HepG2 (cell line): Measurements from ENCODE around the gene GALNT18. TPM values are rescaled to one million over a fixed set of nuclear protein-coding genes. Genes with fewer than 3 reads are reported as not detected.

Experiments
- CENPX ChIP-seq: sonication (generic); formaldehyde crosslinking; IDR thresholded peaks from 2 replicates; pipeline ENCODE4 v1.9.0; 2021; ENCODE audit warnings: mild to moderate bottlenecking, missing genetic modification reagents, moderate library complexity
- PLRG1 ChIP-seq: fragments of 450-650 bp; conservative IDR thresholded peaks from 2 replicates; pipeline ENCODE4 v1.6.1; 2016
- SAP130 ChIP-seq: IDR thresholded peaks from 2 replicates; pipeline ENCODE4 v1.6.1; 2016; ENCODE audit warnings: low read depth
- ZNF749 ChIP-seq: sonication (generic); formaldehyde crosslinking; IDR thresholded peaks from 2 replicates; pipeline ENCODE4 v1.8.0; 2022; ENCODE audit warnings: mild to moderate bottlenecking, missing genetic modification reagents, moderate library complexity, borderline replicate concordance
- polyA plus RNA-seq, 8 experiments: library from polyadenylated mRNA; depleted of rRNA in 3 of 8; stranded (reverse) in 7 of 8; unstranded in 1 of 8; fragments of >200 nt; fragmentation: Illumina TruSeq in 4 of 8; extraction: Trizol in 4 of 8; gene quantifications; 2 replicates each; pipeline versions ENCODE4 v1.2.1 to v1.2.3, GENCODE V29; 2011 to 2016; ENCODE audit warnings: low read depth in 4 of 8, missing spikeins in 1 of 8, mixed read lengths in 1 of 8; ENCODE audit not compliant: insufficient read depth in 1 of 8
- total RNA-seq, 5 experiments: library from RNA; depleted of rRNA; stranded (reverse); fragments of >200 nt; fragmentation: Illumina TruSeq; extraction: Trizol; gene quantifications; 2 replicates each; pipeline ENCODE4 v1.2.3, GENCODE V29; 2016; ENCODE audit warnings: low read depth in 1 of 5
- TF ChIP-seq, protein P1 (sequence below): sonication (generic); formaldehyde crosslinking; IDR thresholded peaks from 2 replicates; pipeline ENCODE4 v1.4.0; 2020; ENCODE audit warnings: missing genetic modification reagents, mild to moderate bottlenecking, borderline replicate concordance
- TF ChIP-seq, protein P2 (sequence below): sonication (generic); formaldehyde crosslinking; IDR thresholded peaks from 2 replicates; pipeline ENCODE4 v1.4.0; 2020; ENCODE audit warnings: mild to moderate bottlenecking, missing genetic modification reagents
- TF ChIP-seq, protein P3 (sequence below): sonication (generic); formaldehyde crosslinking; IDR thresholded peaks from 2 replicates; pipeline ENCODE4 v1.5.0; 2020; ENCODE audit warnings: mild to moderate bottlenecking, missing genetic modification reagents, borderline replicate concordance

Gene GALNT18
- total and polyA plus RNA-seq, 2 of the 13 experiments (the other 11 are each of a cell fraction or from before 2014, with no cell fraction given), result 0.11 TPM; not detected in 1

DNA sequence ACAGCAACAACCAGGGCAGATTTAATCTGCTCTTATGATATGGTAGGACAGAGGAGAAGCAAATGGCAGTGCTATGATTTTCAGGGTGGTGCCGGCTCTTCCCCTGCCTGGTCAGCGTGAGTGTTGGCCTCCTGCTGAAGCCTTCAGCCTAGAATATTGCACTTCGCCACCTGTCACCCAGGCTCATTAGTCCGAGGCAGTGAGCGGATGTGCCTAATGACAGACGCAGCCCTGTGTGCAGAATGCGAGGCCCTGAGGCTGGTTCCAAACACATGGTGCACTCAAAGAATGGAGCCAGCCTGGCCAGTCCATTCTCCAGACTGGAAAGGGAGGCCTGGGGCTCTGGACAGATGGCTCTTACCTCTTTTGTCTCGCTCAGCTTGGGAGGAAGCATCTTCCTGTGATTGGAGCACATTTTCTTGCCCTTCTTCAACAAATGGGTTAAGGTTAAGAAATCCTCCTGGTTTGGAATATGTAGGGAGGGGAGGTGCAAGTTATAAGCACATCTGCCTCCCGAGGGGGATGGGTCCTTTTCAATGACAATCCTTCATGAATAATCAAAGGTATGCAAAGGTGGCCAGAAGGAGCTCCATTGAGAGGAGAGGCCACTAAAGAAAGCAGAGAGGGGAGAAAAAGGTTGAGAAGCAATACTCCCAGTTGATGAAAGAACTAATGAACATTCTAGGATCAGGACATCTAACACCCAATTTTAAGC lies 39.7 kb upstream of the GALNT18 start (continued):
- TF ChIP-seq, protein P1, sequence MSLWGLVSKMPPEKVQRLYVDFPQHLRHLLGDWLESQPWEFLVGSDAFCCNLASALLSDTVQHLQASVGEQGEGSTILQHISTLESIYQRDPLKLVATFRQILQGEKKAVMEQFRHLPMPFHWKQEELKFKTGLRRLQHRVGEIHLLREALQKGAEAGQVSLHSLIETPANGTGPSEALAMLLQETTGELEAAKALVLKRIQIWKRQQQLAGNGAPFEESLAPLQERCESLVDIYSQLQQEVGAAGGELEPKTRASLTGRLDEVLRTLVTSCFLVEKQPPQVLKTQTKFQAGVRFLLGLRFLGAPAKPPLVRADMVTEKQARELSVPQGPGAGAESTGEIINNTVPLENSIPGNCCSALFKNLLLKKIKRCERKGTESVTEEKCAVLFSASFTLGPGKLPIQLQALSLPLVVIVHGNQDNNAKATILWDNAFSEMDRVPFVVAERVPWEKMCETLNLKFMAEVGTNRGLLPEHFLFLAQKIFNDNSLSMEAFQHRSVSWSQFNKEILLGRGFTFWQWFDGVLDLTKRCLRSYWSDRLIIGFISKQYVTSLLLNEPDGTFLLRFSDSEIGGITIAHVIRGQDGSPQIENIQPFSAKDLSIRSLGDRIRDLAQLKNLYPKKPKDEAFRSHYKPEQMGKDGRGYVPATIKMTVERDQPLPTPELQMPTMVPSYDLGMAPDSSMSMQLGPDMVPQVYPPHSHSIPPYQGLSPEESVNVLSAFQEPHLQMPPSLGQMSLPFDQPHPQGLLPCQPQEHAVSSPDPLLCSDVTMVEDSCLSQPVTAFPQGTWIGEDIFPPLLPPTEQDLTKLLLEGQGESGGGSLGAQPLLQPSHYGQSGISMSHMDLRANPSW (CRISPR knock-in tag), result no peak
- TF ChIP-seq SAP130 (CRISPR knock-in tag) (no peak), CENPX (CRISPR knock-in tag) (no peak), PLRG1 (no peak), ZNF749 (CRISPR knock-in tag) (no peak)
- TF ChIP-seq, protein P2, sequence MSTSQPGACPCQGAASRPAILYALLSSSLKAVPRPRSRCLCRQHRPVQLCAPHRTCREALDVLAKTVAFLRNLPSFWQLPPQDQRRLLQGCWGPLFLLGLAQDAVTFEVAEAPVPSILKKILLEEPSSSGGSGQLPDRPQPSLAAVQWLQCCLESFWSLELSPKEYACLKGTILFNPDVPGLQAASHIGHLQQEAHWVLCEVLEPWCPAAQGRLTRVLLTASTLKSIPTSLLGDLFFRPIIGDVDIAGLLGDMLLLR (CRISPR knock-in tag), result no peak
- TF ChIP-seq, protein P3, sequence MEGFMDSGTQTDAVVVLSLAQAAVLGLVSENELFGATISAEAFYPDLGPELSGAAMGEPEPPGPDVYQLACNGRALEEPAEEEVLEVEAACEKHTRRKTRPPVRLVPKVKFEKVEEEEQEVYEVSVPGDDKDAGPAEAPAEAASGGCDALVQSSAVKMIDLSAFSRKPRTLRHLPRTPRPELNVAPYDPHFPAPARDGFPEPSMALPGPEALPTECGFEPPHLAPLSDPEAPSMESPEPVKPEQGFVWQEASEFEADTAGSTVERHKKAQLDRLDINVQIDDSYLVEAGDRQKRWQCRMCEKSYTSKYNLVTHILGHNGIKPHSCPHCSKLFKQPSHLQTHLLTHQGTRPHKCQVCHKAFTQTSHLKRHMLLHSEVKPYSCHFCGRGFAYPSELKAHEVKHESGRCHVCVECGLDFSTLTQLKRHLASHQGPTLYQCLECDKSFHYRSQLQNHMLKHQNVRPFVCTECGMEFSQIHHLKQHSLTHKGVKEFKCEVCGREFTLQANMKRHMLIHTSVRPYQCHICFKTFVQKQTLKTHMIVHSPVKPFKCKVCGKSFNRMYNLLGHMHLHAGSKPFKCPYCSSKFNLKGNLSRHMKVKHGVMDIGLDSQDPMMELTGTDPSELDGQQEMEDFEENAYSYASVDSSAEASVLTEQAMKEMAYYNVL (CRISPR knock-in tag), result no peak
